Right lobe of liver (tissue), 4 donors: Measurements from ENCODE around the gene EEIG1.

Experiments used
- CTCF ChIP-seq, 4 donors: fragments of 200-600 bp in 3 of 4; fragments of 450-650 bp in 1 of 4; IDR thresholded peaks; one replicate each; pipeline versions ENCODE4 v1.5.1 to v1.8.0; 2016 to 2022; ENCODE audit warnings: antibody characterized with exemption in 4 of 4, mild to moderate bottlenecking in 2 of 4
- POLR2A ChIP-seq: fragments of 450-650 bp; IDR thresholded peaks from one replicate; pipeline ENCODE4 v1.6.1; 2017; ENCODE audit warnings: antibody characterized with exemption, mild to moderate bottlenecking
- donor health status: DM: no; HTN: no; CAD: no.
- donor health status: DM: no; HTN: no; CAD: no.
- donor health status: DM: no; HTN: yes; CAD: no.

GRCh38 chr9:127953768-127954505, 26.9 kb downstream of the EEIG1 start:
- TF ChIP-seq CTCF (IDR thresholded peaks at IDR 0.05), result no peak
- no peak for TF ChIP-seq POLR2A
